GM21529 (cell line): ENCODE results near the gene OR1D5.
"Not testable (repeated sequence)": the region's sequence is repeated elsewhere in the genome, so short reads cannot be mapped to it uniquely, and the experiment has no call there.

Experiments
- ATAC-seq: cut with Tn5 transposase; IDR thresholded peaks from one replicate; pipeline ENCODE4 v1.9.1; 2021; ENCODE audit not compliant: unreplicated experiment

OR1D5 gene

GRCh38 chr17:3032258-3033247 lies 30.9 kb downstream of the OR1D5 start:
- no peak for ATAC-seq

- ATAC-seq = not testable (repeated sequence)
Measured at GRCh38 chr17:3030852-3031470, 32.4 kb downstream of the OR1D5 start.

GRCh38 chr17:3030096-3030495 lies 33.3 kb downstream of the OR1D5 start:
- no peak for ATAC-seq

- no peak for ATAC-seq
Measured at GRCh38 chr17:3029213-3029913, 34.0 kb downstream of the OR1D5 start.

- ATAC-seq = no peak
Measured at GRCh38 chr17:3027786-3028532, 35.4 kb downstream of the OR1D5 start.

GRCh38 chr17:3026856-3027751 lies 36.3 kb downstream of the OR1D5 start:
- ATAC-seq = no peak

- no peak for ATAC-seq
Measured at GRCh38 chr17:3026125-3026855, 37.1 kb downstream of the OR1D5 start.

GRCh38 chr17:3025421-3026124 lies 37.8 kb downstream of the OR1D5 start:
- ATAC-seq = no peak

GRCh38 chr17:3024346-3024745 lies 39.1 kb downstream of the OR1D5 start:
- ATAC-seq = no peak

- no peak for ATAC-seq
Measured at GRCh38 chr17:3022197-3022596, 41.2 kb downstream of the OR1D5 start.

- no peak for ATAC-seq
Measured at GRCh38 chr17:3020381-3020780, 43.0 kb downstream of the OR1D5 start.

- no peak for ATAC-seq
Measured at GRCh38 chr17:3019761-3020160, 43.6 kb downstream of the OR1D5 start.

GRCh38 chr17:3017936-3018335 lies 45.5 kb downstream of the OR1D5 start:
- ATAC-seq = no peak

GRCh38 chr17:3015890-3016289 lies 47.5 kb downstream of the OR1D5 start:
- no peak for ATAC-seq

GRCh38 chr17:3012926-3013581 lies 50.4 kb downstream of the OR1D5 start:
- ATAC-seq = no peak
